Measurements from ENCODE around the gene MARCHF10. TPM values are rescaled to one million over a fixed set of nuclear protein-coding genes. Genes with fewer than 3 reads are reported as not detected.

MARCHF10 gene
- total RNA-seq, 1 donor from 2014 or later: not detected

DNA sequence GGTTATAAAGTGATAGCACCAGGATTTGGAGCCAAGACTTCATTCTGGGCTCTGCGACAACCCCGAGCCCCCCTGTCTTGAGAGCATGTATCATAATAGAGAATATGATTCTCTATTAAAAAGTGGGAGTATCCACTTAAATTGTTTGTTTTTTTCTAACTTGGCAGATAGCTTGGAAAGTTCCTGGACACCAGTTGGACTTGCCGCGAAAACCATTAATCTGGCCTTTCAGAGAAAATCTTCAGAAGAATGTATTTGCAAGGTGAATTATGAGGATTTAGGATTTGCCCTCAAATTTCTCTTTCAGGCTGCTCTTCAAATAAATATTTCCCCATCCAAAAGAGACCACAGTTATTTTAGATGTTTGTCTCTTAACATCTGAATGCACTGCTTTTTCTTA, 53.5 kb downstream of the MARCHF10 start:
- TF ChIP-seq, protein P1, sequence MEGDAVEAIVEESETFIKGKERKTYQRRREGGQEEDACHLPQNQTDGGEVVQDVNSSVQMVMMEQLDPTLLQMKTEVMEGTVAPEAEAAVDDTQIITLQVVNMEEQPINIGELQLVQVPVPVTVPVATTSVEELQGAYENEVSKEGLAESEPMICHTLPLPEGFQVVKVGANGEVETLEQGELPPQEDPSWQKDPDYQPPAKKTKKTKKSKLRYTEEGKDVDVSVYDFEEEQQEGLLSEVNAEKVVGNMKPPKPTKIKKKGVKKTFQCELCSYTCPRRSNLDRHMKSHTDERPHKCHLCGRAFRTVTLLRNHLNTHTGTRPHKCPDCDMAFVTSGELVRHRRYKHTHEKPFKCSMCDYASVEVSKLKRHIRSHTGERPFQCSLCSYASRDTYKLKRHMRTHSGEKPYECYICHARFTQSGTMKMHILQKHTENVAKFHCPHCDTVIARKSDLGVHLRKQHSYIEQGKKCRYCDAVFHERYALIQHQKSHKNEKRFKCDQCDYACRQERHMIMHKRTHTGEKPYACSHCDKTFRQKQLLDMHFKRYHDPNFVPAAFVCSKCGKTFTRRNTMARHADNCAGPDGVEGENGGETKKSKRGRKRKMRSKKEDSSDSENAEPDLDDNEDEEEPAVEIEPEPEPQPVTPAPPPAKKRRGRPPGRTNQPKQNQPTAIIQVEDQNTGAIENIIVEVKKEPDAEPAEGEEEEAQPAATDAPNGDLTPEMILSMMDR (conservative IDR thresholded peaks at IDR 0.05): no peak
- Mint-ChIP-seq H3K27me3 (peaks cover 52% of the 10 kb centered on the region), H3K36me3 (no peaks in the 10 kb centered on the region), H3K27ac (no peak overlapping the region), H3K4me3 (no peak overlapping the region), H3K4me1 (ENCODE audit: unreplicated experiment) (peaks cover 33% of the 10 kb centered on the region), H3K9me3 (no peaks in the 10 kb centered on the region)
- DNase-seq (ENCODE audit: extremely low spot score, unreplicated experiment): no peak

DNA sequence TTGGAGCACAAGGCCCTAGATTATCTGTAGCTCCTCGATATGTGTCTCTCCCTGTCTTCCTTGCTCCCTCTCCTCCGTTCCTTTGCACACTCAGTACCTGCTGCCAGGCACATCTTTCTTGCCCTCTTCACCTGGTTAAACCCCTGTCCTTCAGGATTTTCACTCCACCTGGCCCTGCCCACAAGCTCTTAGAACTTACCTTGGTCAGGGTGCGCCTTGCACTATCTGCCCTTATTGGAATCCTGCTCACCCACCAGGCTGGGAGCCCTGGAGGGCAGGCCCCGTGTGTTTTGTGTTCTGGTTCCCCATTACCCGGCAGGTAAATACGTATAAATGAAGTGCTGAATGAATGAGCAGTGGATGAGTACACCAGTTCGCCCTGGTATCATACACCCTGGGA, 54.6 kb downstream of the MARCHF10 start:
- Mint-ChIP-seq H3K4me1 (ENCODE audit: unreplicated experiment) (peaks cover 26% of the 10 kb centered on the region), H3K27ac (no peak overlapping the region), H3K9me3 (no peaks in the 10 kb centered on the region), H3K4me3 (no peak overlapping the region), H3K36me3 (no peaks in the 10 kb centered on the region), H3K27me3 (peaks cover 52% of the 10 kb centered on the region)
- no peak for DNase-seq (ENCODE audit: extremely low spot score, unreplicated experiment)
- TF ChIP-seq, protein P1 (conservative IDR thresholded peaks at IDR 0.05): no peak

DNA sequence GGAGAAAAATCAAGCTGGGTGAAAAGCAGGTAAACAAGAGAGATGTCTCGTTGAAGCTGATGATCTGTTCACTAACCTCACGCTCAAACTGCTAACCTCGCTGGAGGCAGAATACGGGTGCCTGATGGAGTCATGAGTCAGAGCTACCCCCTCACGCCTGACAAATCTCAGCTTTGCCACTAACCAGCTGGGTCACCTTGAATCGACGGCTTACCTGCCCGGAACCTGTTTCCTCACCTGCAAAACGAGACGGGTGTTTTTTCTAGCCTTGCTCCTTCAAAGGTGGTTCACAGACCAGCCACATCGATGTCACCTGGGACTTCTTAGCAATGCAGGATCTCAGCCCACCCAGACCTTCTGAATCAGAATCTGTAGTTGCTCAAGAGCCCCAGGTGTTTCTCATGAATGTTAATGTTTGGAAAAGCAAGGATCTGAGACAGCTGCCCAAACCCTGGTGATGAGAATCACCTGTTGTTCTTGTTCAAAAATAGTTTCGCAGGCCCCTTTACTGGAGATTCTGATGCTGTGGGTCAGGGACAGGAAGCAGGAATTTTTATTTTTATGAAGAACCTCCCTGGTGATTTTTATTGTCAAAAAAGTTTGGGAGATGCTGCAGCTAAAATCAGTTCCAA, 56.9 kb downstream of the MARCHF10 start:
- peaks cover 4% of the 10 kb centered on the region for H3K9me3 Mint-ChIP-seq
- no peak overlapping the region for H3K27ac Mint-ChIP-seq
- TF ChIP-seq, protein P1 (conservative IDR thresholded peaks at IDR 0.05): no peak
- H3K27me3 Mint-ChIP-seq: peaks cover 51% of the 10 kb centered on the region
- DNase-seq (ENCODE audit: extremely low spot score, unreplicated experiment): no peak
- peaks cover 24% of the 10 kb centered on the region for H3K4me1 Mint-ChIP-seq (ENCODE audit: unreplicated experiment)
- no peak overlapping the region for H3K4me3 Mint-ChIP-seq
- H3K36me3 Mint-ChIP-seq: no peaks in the 10 kb centered on the region

DNA sequence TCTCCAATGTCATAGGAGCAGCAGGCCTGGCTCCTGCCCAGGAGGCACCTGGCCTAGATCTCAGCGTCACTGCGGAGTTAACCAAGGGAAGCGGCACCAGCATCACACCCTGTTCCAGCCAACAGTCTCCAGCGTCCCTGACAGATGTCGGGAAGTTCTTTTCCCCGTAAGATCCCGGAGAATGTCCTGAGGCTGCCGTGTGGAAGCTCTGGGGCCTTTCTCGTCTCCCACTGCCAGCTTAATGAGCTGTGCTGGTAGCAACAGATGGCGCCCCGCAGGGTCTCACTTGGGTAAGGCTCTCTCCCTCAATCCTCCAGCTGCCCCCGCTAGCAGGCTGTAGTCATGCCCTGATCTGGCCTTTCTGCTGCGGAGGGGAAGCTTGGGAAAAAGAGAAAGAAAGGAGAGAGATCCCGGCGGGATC, 57.5 kb downstream of the MARCHF10 start:
- peaks cover 27% of the 10 kb centered on the region for H3K4me1 Mint-ChIP-seq (ENCODE audit: unreplicated experiment)
- peaks cover 56% of the 10 kb centered on the region for H3K27me3 Mint-ChIP-seq
- H3K27ac Mint-ChIP-seq: no peak overlapping the region
- TF ChIP-seq, protein P1 (conservative IDR thresholded peaks at IDR 0.05): no peak
- H3K4me3 Mint-ChIP-seq: no peak overlapping the region
- no peak for DNase-seq (ENCODE audit: extremely low spot score, unreplicated experiment)
- no peaks in the 10 kb centered on the region for H3K36me3 Mint-ChIP-seq
- peaks cover 4% of the 10 kb centered on the region for H3K9me3 Mint-ChIP-seq

DNA sequence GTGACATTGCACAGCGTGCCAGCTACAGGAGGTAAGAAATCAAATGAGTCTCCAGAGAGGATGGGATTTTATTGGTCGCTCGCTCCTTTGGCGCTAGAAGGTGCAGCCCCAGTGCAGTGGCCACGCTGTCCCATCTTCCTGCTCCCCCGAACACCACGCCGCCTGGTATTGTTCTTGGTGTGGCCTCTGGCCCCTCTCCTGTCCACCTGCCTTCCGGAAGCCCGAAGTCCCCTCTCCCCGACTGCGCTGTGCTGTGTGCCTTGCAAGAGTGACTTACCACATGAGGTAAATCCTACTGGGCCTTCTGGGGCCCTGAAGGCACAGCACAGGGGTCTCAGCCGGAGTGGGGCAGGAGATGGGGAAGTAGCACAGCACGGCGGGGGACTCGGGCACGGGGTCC, 58.2 kb downstream of the MARCHF10 start:
- Mint-ChIP-seq H3K9me3 (peaks cover 4% of the 10 kb centered on the region), H3K27me3 (peaks cover 57% of the 10 kb centered on the region), H3K4me3 (no peak overlapping the region), H3K4me1 (ENCODE audit: unreplicated experiment) (peaks cover 26% of the 10 kb centered on the region), H3K36me3 (no peaks in the 10 kb centered on the region), H3K27ac (no peak overlapping the region)
- DNase-seq (ENCODE audit: extremely low spot score, unreplicated experiment): no peak
- TF ChIP-seq, protein P1 (conservative IDR thresholded peaks at IDR 0.05): no peak

Measured in type B pancreatic cell (in vitro differentiated cells).